Muscle of leg (tissue), 16 donors: ENCODE results near the gene SBF2. TPM values are rescaled to one million over a fixed set of nuclear protein-coding genes. Genes with fewer than 3 reads are reported as not detected.

Experiments used
- DNase-seq: peaks from one replicate; pipeline ENCODE4 v3.0.0; 2013
- H3K27ac ChIP-seq: one replicate; pipeline ENCODE4 v1.5.1; 2013; ENCODE audit warnings: mild to moderate bottlenecking, low read length, control low read depth
- H3K27me3 ChIP-seq: one replicate; pipeline ENCODE4 v1.6.1; 2013; ENCODE audit warnings: low read length; ENCODE audit not compliant: control insufficient read depth, insufficient read depth
- H3K36me3 ChIP-seq: one replicate; pipeline ENCODE4 v1.6.1; 2013; ENCODE audit warnings: low read length; ENCODE audit not compliant: control insufficient read depth, insufficient read depth
- H3K4me1 ChIP-seq: one replicate; pipeline ENCODE4 v1.6.1; 2013; ENCODE audit warnings: low read length; ENCODE audit not compliant: control insufficient read depth, insufficient read depth
- H3K4me3 ChIP-seq: one replicate; pipeline ENCODE4 v1.5.1; 2013; ENCODE audit warnings: low read length, control low read depth
- H3K9me3 ChIP-seq: replicated peaks from 2 replicates; pipeline ENCODE4 v1.6.1; 2013; ENCODE audit warnings: low read depth, low read length; ENCODE audit not compliant: control insufficient read depth
- WGBS: methylation state at CpG from one replicate; pipeline ENCODE4 v1.1.5; 2013; ENCODE audit warnings: missing lambda C conversion rate; ENCODE audit not compliant: insufficient coverage; 5-methylcytosine and 5-hydroxymethylcytosine counted together
- long read RNA-seq, 11 donors: transcript quantifications; one replicate each; lab custom pipeline, GENCODE V29; 2026
- polyA plus RNA-seq, 8 donors: library from polyadenylated mRNA; unstranded; fragments of 120-200 nt; gene quantifications; one replicate each; pipeline versions ENCODE4 v1.2.1 to v1.2.3, GENCODE V29; 2013; ENCODE audit warnings: inconsistent platforms in 1 of 8, low replicate concordance in 1 of 8; ENCODE audit not compliant: insufficient read length in 8 of 8, insufficient read depth in 1 of 8
- total RNA-seq: library from RNA; stranded (reverse); fragments of 120-200 nt; gene quantifications from one replicate; pipeline ENCODE4 v1.2.4, GENCODE V29; 2013

Gene SBF2
- total RNA-seq (28.5 TPM), polyA plus RNA-seq (10 to 100 TPM; 18.3 to 29.5 (median 21.2) TPM)
- long read RNA-seq, donor 1, full-length matches to known transcripts = 1 of 1 reads
- long read RNA-seq, donor 1, partial matches to known transcripts = 0 of 1 reads
- long read RNA-seq, donor 1, other reads (novel, unspliced or antisense) = 0 of 1 reads
- long read RNA-seq, donor 2, partial matches to known transcripts = 0 of 1 reads
- long read RNA-seq, donor 2, other reads (novel, unspliced or antisense) = 0 of 1 reads
- long read RNA-seq, donor 3 = 0 reads
- long read RNA-seq, donor 4 = 0 reads
- long read RNA-seq, donor 5, partial matches to known transcripts = 0 of 3 reads
- long read RNA-seq, donor 5, other reads (novel, unspliced or antisense) = 0 of 3 reads
- long read RNA-seq, donor 6, partial matches to known transcripts = 6 of 6 reads
- long read RNA-seq, donor 6, other reads (novel, unspliced or antisense) = 0 of 6 reads
- long read RNA-seq, donor 7, partial matches to known transcripts = 0 of 3 reads
- long read RNA-seq, donor 7, other reads (novel, unspliced or antisense) = 0 of 3 reads
- long read RNA-seq, donor 8, partial matches to known transcripts = 0 of 1 reads
- long read RNA-seq, donor 8, other reads (novel, unspliced or antisense) = 0 of 1 reads
- long read RNA-seq, donor 9 = 0 reads
- long read RNA-seq, donor 10, full-length matches to known transcripts = 3 of 3 reads
- long read RNA-seq, donor 10, partial matches to known transcripts = 0 of 3 reads
- long read RNA-seq, donor 10, other reads (novel, unspliced or antisense) = 0 of 3 reads
- long read RNA-seq, donor 11, partial matches to known transcripts = 0 of 2 reads
- long read RNA-seq, donor 11, other reads (novel, unspliced or antisense) = 0 of 2 reads

DNA sequence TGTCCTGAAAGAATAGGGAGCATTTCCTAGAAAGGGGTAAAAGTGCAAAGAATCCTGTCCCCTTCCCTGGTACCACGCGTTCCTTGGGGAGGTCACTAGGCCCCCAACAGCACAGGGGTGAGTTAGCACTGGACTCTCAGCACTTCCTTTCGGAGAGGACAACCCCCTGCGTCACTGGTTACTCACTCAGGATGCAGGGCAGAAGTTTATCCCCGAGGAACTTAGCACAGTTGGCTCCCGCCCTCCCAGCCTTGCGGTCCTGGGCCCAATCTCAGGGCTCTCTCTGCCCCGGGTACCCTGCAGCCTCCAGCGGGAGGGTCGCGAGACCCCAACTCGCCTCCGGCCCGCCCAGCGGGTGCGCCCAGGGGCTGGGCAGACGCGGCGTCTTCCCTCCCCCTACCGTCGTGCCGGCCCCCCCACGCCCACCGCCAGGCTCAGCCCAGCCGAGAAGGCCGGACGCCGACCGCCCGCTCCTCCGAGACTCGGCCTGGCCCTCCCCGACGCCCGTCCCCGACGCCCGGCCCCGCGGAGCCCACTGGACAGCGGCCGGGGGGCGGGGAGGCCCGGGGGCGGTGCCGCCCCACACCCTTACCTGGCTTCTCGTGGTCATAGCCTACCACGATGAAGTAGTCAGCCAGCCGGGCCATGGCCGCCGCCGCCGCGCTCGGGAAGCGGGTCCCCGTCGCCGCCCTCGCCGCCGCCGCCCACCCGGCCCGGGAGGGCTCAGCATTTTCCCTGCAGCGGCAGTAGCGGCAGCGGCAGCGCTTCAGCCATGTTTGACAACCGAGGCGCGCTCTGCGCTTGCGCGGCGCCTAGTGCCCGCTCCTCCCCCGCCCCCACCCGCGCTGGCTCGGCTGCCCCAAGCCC lies at the start of gene SBF2:
Gene SBF2, minus strand, starts transcription at position 797 of the 867 bp plus-strand sequence. Its CDS starts 150 bp downstream, at position 647.
- Histone ChIP-seq H3K27ac (peak within 1 kb of the TSS; percentile 94), H3K36me3 (peaks cover 2% of the 10 kb centered on the region), H3K4me3 (peak within 1 kb of the TSS; percentile 81), H3K9me3 (no peaks in the 10 kb centered on the region), H3K27me3 (no peaks in the 10 kb centered on the region), H3K4me1 (peaks cover 12% of the 10 kb centered on the region)
- under 1% methylated on average over 79 of the region's 81 CpGs for WGBS
- peak; percentile 90 for DNase-seq

DNA sequence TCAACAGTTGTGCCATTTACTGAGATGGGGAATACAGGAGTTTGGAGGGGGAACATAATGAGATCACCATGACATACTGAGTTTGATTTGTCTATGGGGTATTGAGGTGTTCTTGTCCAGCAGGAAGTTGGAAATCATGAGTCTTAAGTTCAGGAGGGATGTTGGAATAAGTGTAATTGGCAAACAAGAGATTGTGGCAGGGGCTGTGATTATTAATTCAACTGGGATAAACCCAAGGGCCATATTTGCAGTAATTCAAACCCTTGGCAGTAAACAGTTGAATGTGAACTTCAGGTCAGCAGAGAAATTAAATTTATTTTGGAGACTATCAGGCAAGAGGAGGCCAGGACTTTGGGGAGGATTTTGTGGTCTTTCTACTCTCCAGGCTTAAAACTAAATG lies 44.3 kb upstream of the SBF2 start:
- H3K27ac ChIP-seq = peak overlapping the region; percentile 49
- H3K9me3 ChIP-seq = no peaks in the 10 kb centered on the region
- no peak overlapping the region for H3K4me3 ChIP-seq
- no peaks in the 10 kb centered on the region for H3K36me3 ChIP-seq
- peaks cover 5% of the 10 kb centered on the region for H3K27me3 ChIP-seq
- peaks cover 3% of the 10 kb centered on the region for H3K4me1 ChIP-seq
- peak; percentile 93 for DNase-seq

DNA sequence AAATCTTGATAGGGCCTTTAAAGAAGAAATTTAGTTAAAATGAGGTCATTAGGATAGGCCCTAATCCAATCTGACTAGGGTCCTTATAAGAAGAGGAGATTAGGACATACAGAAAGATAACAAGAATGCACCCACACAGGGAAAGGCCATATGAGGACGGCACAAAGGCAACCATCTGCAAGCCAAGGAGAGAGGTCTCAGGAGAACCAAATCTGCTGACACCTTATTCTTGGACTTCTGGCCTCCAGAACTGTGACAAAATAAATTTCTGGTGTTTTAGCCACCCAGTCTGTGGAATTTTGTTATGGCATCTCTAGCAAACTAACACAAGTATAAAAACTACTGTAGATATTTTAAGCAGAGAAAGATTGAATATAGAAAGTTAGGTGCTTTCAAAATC lies 39.5 kb upstream of the SBF2 start:
- no peak overlapping the region for H3K27ac ChIP-seq
- DNase-seq = no peak
- H3K4me1 ChIP-seq = no peaks in the 10 kb centered on the region
- H3K27me3 ChIP-seq = peaks cover 5% of the 10 kb centered on the region
- H3K4me3 ChIP-seq = no peak overlapping the region
- no peaks in the 10 kb centered on the region for H3K36me3 ChIP-seq
- 75% methylated on average over 1 of the region's 1 CpG for WGBS
- H3K9me3 ChIP-seq = no peaks in the 10 kb centered on the region

DNA sequence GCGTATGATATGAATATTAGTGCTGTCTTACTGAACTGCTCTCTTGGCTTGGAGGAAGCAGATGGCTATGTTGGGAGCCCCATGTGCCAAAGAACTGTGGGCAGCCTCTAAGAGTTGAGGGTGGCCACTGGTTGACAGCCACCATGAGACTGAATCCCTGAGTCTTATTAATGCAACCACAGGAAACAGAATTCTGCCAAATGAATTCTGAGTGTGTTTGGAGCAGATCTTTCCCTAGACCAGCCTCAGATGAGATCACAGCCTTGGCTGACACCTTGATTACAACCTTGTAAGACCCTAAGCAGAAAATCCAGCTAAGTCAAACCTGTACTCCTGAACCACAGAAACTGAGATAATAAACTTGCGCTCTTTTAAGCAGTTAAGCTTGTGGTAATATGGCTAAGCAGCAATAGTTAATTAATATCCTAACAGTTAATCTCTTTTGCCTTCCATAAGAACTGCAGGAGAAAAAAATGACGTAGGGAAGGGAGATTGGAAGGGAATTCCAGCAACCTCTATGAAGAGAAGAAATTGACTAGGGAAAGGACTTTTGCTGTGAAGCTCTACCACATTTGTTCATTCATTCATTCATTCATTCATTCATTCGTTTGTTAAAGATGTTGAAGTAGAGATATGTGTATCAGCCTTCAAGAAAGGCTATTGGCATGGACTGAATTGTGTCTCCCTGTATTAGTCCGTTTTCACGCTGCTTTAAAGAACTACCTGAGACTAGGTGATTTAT lies 37.7 kb upstream of the SBF2 start:
- DNase-seq = no peak
- H3K4me3 ChIP-seq = no peak overlapping the region
- H3K9me3 ChIP-seq = no peaks in the 10 kb centered on the region
- H3K27me3 ChIP-seq = peaks cover 5% of the 10 kb centered on the region
- H3K27ac ChIP-seq = no peak overlapping the region
- WGBS = 100% methylated on average over 3 of the region's 6 CpGs
- H3K4me1 ChIP-seq = no peaks in the 10 kb centered on the region
- no peaks in the 10 kb centered on the region for H3K36me3 ChIP-seq

DNA sequence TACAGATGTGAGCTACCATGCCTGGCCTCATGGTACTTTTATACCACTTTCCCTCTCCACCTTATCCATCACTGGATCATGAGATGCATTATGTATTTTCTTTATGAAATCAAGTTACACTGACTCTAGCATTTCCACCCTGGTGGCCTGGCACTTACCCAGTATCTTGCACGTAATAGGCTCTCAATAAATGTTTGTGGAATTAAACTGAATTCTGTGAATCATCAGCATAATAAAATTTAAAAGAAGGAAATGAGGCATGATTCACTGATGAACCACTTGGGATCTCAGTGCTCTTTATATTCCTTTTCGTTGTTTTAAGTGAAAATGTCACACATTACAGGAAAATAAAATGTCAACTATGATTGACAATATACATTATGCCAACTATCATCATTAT lies 35.9 kb upstream of the SBF2 start:
- Histone ChIP-seq H3K9me3 (no peaks in the 10 kb centered on the region), H3K27me3 (no peaks in the 10 kb centered on the region), H3K36me3 (no peaks in the 10 kb centered on the region), H3K4me3 (no peak overlapping the region), H3K27ac (no peak overlapping the region), H3K4me1 (peaks cover 6% of the 10 kb centered on the region)
- no CpG with 5 or more reads among the region's 2 CpGs for WGBS
- peak; percentile 61 for DNase-seq

DNA sequence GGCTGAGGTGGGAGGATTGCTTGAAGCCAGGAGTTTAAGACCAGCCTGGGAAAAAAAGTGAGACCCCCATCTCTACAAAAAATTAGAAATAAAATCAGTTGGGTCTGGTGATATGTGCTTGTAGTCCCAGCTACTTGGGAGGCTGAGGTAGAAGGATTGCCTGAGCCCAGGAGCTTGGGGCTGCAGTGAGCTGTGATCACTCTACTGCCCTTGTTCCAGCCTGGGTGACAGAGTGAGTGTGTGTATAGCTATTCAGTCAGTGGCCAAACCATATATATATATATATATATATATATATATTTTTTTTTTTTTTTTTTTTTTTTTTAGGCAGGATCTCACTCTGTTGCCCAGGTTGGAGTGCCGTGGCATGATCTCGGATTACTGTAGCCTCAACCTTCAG lies 35.3 kb upstream of the SBF2 start:
- Histone ChIP-seq H3K27me3 (no peaks in the 10 kb centered on the region), H3K27ac (no peak overlapping the region), H3K9me3 (no peaks in the 10 kb centered on the region), H3K4me1 (peaks cover 8% of the 10 kb centered on the region), H3K36me3 (no peaks in the 10 kb centered on the region), H3K4me3 (no peak overlapping the region)
- no CpG with 5 or more reads among the region's 2 CpGs for WGBS
- no peak for DNase-seq

DNA sequence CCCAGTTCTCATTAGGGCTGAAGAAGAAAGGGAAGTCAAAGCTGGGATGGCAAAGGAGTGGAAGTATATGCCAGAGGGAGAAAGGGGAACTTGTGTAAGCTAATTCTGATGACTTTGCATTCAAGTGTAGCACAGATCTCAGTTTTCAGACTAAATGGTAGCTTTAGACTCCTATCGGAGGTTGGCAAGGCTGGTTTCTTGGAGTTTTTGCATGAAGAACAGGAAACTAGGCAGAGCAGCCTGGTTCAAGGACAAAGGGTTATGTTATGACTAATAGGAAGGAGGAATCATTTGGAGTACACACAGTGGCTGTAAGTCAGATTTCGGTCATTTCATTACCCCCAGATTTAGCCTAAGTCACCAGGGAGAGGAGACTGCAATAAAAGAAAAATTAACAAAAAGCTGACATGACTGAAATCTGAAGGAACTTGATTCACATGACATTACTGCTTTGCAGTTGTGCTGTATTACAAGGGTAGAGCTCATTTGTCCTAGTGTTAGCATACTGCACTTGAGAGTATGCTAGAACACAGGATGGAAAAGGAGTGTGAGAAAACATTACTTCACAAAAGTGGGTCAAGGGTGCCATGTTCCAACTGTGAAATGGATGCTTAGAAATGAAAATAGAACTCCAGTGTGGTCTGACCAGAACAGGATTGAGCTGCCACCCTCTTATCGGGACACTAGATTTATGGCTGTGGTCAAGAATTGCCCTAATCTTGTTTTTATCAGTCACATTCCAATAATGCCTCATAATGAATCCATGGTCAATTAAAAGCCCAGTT lies 34.5 kb upstream of the SBF2 start:
- Histone ChIP-seq H3K4me1 (peaks cover 8% of the 10 kb centered on the region), H3K4me3 (no peak overlapping the region), H3K36me3 (no peaks in the 10 kb centered on the region), H3K27me3 (no peaks in the 10 kb centered on the region), H3K27ac (no peak overlapping the region), H3K9me3 (no peaks in the 10 kb centered on the region)
- DNase-seq = peak; percentile 56
- WGBS = no CpG with 5 or more reads among the region's 3 CpGs

DNA sequence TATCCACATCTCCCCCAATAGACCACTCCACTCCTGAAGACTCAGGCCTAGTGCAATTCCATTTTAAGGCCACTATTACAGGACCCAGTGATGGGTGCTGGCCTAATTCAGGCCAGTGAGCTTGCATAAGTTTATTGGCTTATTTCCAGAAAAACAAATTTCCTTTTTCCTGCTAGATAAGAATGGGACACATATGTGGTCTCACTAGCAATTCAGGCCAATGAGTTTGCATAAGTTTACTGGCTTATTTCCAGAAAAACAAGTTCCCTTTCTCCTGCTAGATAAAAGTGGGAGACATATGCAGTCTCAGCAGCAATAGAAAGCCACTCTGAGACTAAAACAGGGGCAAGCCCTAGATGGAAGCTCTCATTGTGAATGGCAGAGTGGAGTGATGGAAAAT lies 33.2 kb upstream of the SBF2 start:
- Histone ChIP-seq H3K27me3 (no peaks in the 10 kb centered on the region), H3K36me3 (no peaks in the 10 kb centered on the region), H3K9me3 (no peaks in the 10 kb centered on the region), H3K27ac (no peak overlapping the region), H3K4me3 (no peak overlapping the region), H3K4me1 (peaks cover 14% of the 10 kb centered on the region)
- DNase-seq = peak; percentile 58
